Progenitor cell of endocrine pancreas (in vitro differentiated cells): ENCODE measurements around the gene JMJD1C. TPM values are rescaled to one million over a fixed set of nuclear protein-coding genes. Genes with fewer than 3 reads are reported as not detected.

Experiments
- DNase-seq: peaks from one replicate; pipeline ENCODE4 v3.0.0; 2021; ENCODE audit warnings: low spot score; ENCODE audit not compliant: unreplicated experiment
- H3K27ac Mint-ChIP-seq: 2 replicates; pipeline ENCODE4 v1.8.0; 2021; ENCODE audit warnings: mild to moderate bottlenecking, moderate library complexity, mixed read lengths
- H3K27me3 Mint-ChIP-seq: 2 replicates; pipeline ENCODE4 v1.8.0; 2021; ENCODE audit warnings: mixed read lengths
- H3K36me3 Mint-ChIP-seq: 2 replicates; pipeline ENCODE4 v1.8.0; 2022; ENCODE audit warnings: mixed read lengths; ENCODE audit not compliant: insufficient read depth
- H3K4me1 Mint-ChIP-seq: 2 replicates; pipeline ENCODE4 v1.8.0; 2021; ENCODE audit warnings: low read depth, mixed read lengths
- H3K4me3 Mint-ChIP-seq: 2 replicates; pipeline ENCODE4 v1.8.0; 2021; ENCODE audit warnings: low read depth, mild to moderate bottlenecking, moderate library complexity, mixed read lengths
- H3K9me3 Mint-ChIP-seq: 2 replicates; pipeline ENCODE4 v1.8.0; 2021; ENCODE audit warnings: low read depth, mixed read lengths
- CTCF ChIP-seq: fragments of 200-600 bp; sonication (generic); IDR thresholded peaks from one replicate; pipeline ENCODE4 v1.5.0; 2021; ENCODE audit warnings: antibody characterized with exemption, mild to moderate bottlenecking; ENCODE audit not compliant: unreplicated experiment
- total RNA-seq: library from RNA; stranded (reverse); gene quantifications from 2 replicates; pipeline ENCODE4 v1.2.1, GENCODE V29; 2021

JMJD1C gene
- total RNA-seq, 1 donor from 2014 or later: 117 TPM

GRCh38 chr10:63283093-63283492 is 182.7 kb downstream of the JMJD1C start:
- DNase-seq: no peak
- Mint-ChIP-seq H3K4me3 (no peak overlapping the region), H3K4me1 (peaks cover 11% of the 10 kb centered on the region)

GRCh38 chr10:63281967-63282366 is 183.8 kb downstream of the JMJD1C start:
- H3K9me3 Mint-ChIP-seq: no peaks in the 10 kb centered on the region
- DNase-seq: no peak
- H3K4me3 Mint-ChIP-seq: no peak overlapping the region
- no peaks in the 10 kb centered on the region for H3K27me3 Mint-ChIP-seq
- no peak overlapping the region for H3K27ac Mint-ChIP-seq
- no peaks in the 10 kb centered on the region for H3K36me3 Mint-ChIP-seq
- peaks cover 11% of the 10 kb centered on the region for H3K4me1 Mint-ChIP-seq
- no peak for TF ChIP-seq CTCF

More at GRCh38 chr10:63283093-63283492, 182.7 kb downstream of the JMJD1C start:
- Mint-ChIP-seq H3K27ac (no peak overlapping the region), H3K36me3 (no peaks in the 10 kb centered on the region), H3K9me3 (no peaks in the 10 kb centered on the region), H3K27me3 (no peaks in the 10 kb centered on the region)
- no peak for TF ChIP-seq CTCF

DNA sequence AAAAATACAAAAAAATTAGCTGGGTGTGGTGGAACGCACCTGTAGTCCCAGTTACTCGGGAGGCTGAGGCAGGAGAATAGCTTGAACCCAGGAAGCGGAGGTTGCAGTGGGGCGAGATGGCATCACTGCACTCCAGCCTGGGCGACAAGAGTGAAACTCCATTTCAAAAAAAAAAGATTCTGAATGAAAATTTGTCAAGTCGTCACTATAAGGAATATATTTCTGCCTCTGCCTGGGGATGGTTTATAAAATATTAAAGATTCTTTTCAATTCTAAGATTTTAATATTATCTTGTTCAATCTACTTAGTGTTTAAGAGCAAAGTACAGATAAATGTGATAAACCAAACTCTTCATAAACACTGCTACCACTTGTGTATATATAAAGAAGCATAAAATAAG is 185.4 kb downstream of the JMJD1C start:
- Mint-ChIP-seq H3K9me3 (no peaks in the 10 kb centered on the region), H3K27ac (no peak overlapping the region), H3K36me3 (no peaks in the 10 kb centered on the region), H3K4me3 (no peak overlapping the region), H3K4me1 (peaks cover 3% of the 10 kb centered on the region), H3K27me3 (no peaks in the 10 kb centered on the region)
- no peak for TF ChIP-seq CTCF
- DNase-seq: no peak

DNA sequence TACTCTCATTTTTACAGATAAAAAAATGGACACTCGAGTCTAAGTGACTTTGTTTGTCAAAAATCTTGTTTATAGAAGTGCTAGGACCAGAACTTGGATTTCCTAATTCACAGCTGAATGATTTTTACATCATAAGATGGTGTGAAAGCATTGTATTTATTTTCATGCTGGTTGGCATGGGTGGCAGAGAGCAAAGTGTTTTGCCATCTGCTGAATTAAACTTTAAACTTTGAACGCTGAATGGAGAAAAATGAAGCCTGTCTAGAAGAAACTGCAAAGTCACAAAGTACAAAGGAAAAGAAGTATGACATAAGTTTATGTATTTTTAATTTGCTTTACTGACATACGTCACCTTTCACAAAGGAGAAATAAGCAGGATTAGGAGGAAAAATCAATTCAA is 190.7 kb downstream of the JMJD1C start:
- no peaks in the 10 kb centered on the region for H3K27me3 Mint-ChIP-seq
- H3K9me3 Mint-ChIP-seq: no peaks in the 10 kb centered on the region
- TF ChIP-seq CTCF: no peak
- H3K36me3 Mint-ChIP-seq: no peaks in the 10 kb centered on the region
- DNase-seq: no peak
- peak overlapping the region; percentile 53 for H3K27ac Mint-ChIP-seq
- no peak overlapping the region for H3K4me3 Mint-ChIP-seq
- peaks cover 18% of the 10 kb centered on the region for H3K4me1 Mint-ChIP-seq

DNA sequence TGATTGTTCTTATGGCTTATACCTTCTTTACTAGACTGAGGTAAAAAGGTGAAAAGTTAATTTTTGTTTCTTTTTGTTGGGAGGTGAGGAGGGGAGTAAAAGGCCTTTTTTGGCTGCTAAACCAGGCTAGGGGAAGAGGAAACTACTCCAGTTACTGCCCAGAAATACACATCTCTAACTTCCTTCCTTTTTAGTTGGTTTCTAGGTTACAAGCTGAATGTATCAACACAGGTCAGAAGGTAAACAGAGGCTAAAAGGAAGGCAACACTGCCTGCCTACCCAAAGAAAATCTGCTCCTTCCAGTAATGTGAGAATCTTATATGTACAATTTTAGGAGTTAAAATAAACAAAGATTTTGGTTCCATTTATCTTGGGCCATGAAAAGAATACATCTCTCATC is 192.2 kb downstream of the JMJD1C start:
- H3K4me1 Mint-ChIP-seq: peaks cover 21% of the 10 kb centered on the region
- no peak overlapping the region for H3K4me3 Mint-ChIP-seq
- no peaks in the 10 kb centered on the region for H3K36me3 Mint-ChIP-seq
- DNase-seq: no peak
- H3K27me3 Mint-ChIP-seq: no peaks in the 10 kb centered on the region
- TF ChIP-seq CTCF: no peak
- H3K9me3 Mint-ChIP-seq: no peaks in the 10 kb centered on the region
- peak overlapping the region; percentile 91 for H3K27ac Mint-ChIP-seq
